ENCODE measurements around the gene PKHD1. TPM values are rescaled to one million over a fixed set of nuclear protein-coding genes. Genes with fewer than 3 reads are reported as not detected.

The PKHD1 gene
- total RNA-seq, 2 experiments from 2014 or later, result not detected

DNA sequence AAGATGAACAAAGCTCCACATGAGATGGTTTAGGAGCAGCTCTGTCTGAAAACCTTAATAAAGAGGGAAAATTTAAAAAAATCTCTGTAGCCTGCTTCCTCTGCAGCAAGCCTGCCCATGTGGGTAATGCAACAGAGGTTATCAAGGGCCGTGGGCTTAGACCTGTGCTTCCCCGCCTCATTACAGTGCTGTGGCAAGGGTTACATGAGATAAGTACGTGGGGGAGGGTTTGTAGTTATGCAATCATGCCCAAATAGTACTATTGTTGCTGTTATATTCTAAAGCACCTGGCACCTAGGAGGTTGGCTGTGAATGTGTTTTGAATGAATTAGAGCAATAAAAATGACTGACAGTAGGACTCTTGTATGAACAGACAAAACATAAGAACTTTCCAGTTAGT lies 68.3 kb downstream of the PKHD1 start:
- Mint-ChIP-seq H3K4me3 (no peak overlapping the region), H3K36me3 (no peaks in the 10 kb centered on the region), H3K4me1 (no peaks in the 10 kb centered on the region), H3K27me3 (peaks cover 10% of the 10 kb centered on the region), H3K27ac (no peak overlapping the region), H3K9me3 (no peaks in the 10 kb centered on the region)
- ATAC-seq (ENCODE audit: low read depth) (no peak), DNase-seq (no peak)
- POLR2A ChIA-PET, result no interaction called here

DNA sequence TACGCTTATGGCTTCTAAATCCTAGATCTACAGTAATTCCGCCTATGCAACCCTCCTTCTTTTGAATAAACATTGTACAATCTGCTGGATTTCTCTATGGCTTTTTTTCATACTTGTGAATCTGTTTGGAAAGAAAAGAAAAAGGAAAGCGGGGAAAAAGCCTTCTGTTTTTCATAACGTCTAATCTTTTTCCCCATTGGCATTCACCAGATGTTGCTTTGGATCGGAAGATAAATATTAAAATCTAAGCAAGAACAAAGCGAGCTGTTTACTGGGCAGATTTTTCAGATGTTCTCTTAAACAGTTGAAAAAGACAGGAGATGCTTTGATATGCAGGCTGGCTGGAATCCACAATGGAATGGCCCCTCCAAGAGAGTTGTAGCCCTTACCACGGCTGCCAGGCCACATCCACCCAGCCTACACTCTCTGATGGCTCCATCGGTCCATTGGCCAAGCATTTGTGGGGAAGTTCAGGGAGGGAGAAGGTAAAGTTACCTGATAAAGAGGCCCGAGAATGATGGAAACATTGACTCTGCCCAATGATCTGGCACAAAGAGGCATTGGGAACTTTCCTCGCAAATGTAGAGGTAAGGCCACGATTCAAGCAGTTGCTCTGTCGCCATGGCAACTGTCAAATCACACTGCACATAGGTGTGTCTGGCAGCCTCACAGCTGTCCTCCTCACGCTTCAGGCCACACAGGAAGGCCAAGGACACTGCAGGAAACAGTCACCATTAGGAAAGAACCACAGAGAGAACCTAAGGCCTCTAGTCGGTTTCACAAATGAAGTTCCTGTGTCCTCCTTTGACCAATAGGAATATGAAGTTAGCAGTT lies 70.3 kb downstream of the PKHD1 start:
- POLR2A ChIA-PET, result no interaction called here
- no peaks in the 10 kb centered on the region for H3K4me1 Mint-ChIP-seq
- H3K27ac Mint-ChIP-seq, result no peak overlapping the region
- peaks cover 9% of the 10 kb centered on the region for H3K27me3 Mint-ChIP-seq
- no peaks in the 10 kb centered on the region for H3K36me3 Mint-ChIP-seq
- DNase-seq (no peak), ATAC-seq (ENCODE audit: low read depth) (no peak)
- H3K9me3 Mint-ChIP-seq, result no peaks in the 10 kb centered on the region
- no peak overlapping the region for H3K4me3 Mint-ChIP-seq

DNA sequence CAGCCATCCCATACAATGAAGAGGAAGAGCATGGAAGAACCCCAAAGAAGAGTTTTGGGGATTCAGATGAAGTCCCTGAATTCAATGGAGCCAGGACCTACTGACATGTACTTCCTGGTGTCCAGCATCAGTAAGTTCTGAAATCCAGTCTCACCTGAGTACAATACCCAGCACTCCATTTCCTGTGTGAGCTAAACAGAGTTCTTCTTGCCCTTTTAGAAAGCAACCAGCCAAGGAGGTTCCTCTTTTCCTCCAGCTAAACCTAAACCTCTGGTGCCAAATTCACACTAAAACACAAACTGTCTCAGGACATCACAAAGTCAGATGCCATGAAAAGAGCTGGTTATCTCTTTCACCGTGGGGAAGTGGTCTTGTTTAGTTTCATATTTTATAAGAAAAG lies 71.5 kb downstream of the PKHD1 start:
- peaks cover 9% of the 10 kb centered on the region for H3K27me3 Mint-ChIP-seq
- no peak overlapping the region for H3K4me3 Mint-ChIP-seq
- POLR2A ChIA-PET, result no interaction called here
- DNase-seq (no peak), ATAC-seq (ENCODE audit: low read depth) (no peak)
- H3K27ac Mint-ChIP-seq, result no peak overlapping the region
- no peaks in the 10 kb centered on the region for H3K4me1 Mint-ChIP-seq
- no peaks in the 10 kb centered on the region for H3K36me3 Mint-ChIP-seq
- H3K9me3 Mint-ChIP-seq, result no peaks in the 10 kb centered on the region

DNA sequence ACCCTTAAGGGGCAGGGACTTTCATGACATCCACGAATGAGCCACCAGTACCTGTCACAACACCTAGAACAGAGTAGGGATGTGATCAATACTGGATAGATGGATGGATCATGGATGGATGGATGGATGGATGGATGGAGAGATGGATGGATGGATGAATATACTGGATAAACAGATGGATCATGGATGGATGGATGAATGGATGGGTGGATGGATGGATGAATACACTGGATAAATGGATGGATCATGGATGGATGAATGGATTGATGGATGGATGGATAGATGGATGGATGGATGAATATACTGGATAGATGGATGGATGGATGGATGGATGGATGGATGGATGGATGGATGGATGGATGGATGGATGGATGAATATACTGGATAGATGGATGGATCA lies 73.0 kb downstream of the PKHD1 start:
- POLR2A ChIA-PET, result no interaction called here
- ATAC-seq (ENCODE audit: low read depth) (no peak), DNase-seq (no peak)
- no peak overlapping the region for H3K27ac Mint-ChIP-seq
- no peaks in the 10 kb centered on the region for H3K4me1 Mint-ChIP-seq
- no peaks in the 10 kb centered on the region for H3K9me3 Mint-ChIP-seq
- peaks cover 5% of the 10 kb centered on the region for H3K27me3 Mint-ChIP-seq
- H3K36me3 Mint-ChIP-seq, result no peaks in the 10 kb centered on the region
- no peak overlapping the region for H3K4me3 Mint-ChIP-seq

DNA sequence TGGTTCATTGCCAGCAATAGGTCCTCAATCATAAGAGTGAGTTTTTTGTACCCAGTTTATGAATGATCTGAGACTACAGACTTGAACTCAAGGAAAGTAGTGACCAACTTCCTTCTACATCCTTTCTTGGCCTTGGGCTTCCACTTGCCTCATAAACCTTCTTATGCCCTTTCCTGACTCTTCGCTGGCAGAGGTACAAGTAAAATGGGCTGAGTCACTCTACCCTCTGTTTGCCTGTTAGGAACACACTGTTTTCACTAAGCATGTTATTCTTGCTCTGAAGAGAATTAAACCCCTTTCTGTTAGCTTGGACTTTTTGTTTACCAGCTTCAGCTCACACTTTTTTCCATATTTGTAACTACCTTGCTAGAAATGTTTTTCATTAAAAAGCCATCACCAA lies 74.4 kb downstream of the PKHD1 start:
- H3K4me1 Mint-ChIP-seq, result no peaks in the 10 kb centered on the region
- no peaks in the 10 kb centered on the region for H3K36me3 Mint-ChIP-seq
- H3K4me3 Mint-ChIP-seq, result no peak overlapping the region
- peaks cover 8% of the 10 kb centered on the region for H3K27me3 Mint-ChIP-seq
- ATAC-seq (ENCODE audit: low read depth) (no peak), DNase-seq (no peak)
- no peak overlapping the region for H3K27ac Mint-ChIP-seq
- POLR2A ChIA-PET, result no interaction called here
- no peaks in the 10 kb centered on the region for H3K9me3 Mint-ChIP-seq

DNA sequence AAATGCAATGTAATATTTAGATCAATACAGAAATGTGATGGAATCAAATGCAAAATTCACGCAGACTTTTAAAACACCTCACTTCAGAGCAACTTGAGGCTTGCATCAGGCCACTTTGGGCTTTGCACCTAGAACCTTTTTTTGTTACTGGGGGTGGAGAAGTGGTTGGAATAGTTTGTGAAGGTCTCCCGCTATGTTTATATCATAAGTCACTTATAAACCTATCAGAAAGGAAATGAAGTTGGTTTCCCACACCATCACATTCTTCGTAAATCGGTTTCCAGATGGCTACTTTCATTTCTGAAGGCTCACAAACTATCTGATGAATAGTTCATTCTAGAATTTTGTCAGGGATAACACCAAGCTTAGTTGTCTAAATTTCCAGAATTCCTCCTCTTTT lies 74.8 kb downstream of the PKHD1 start:
- no peaks in the 10 kb centered on the region for H3K36me3 Mint-ChIP-seq
- H3K27me3 Mint-ChIP-seq, result peaks cover 8% of the 10 kb centered on the region
- DNase-seq (no peak), ATAC-seq (ENCODE audit: low read depth) (no peak)
- POLR2A ChIA-PET, result no interaction called here
- no peaks in the 10 kb centered on the region for H3K4me1 Mint-ChIP-seq
- H3K4me3 Mint-ChIP-seq, result no peak overlapping the region
- H3K9me3 Mint-ChIP-seq, result no peaks in the 10 kb centered on the region
- H3K27ac Mint-ChIP-seq, result no peak overlapping the region

DNA sequence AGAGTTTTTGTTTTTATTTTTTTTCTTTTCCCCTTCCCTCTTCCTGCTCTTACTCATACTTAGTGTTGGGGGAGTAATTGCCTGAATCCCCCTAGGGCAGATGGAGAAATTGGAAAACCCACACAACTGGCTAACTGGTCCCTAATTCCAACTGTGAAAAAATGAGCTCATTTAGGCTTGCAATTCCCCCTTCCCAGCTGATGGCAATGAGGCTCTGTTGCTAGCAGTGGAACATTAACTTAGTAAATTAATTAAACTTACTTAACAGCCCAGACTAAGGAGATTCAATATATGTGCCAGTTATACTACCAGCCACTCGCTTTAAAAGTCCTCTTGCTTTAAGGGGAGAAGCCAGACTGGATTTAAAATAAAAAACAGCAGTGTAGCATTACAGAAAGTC lies 76.6 kb downstream of the PKHD1 start:
- H3K27ac Mint-ChIP-seq, result no peak overlapping the region
- no peak for DNase-seq
- H3K27me3 Mint-ChIP-seq, result peaks cover 8% of the 10 kb centered on the region
- ATAC-seq (ENCODE audit: low read depth), result no peak
- no peaks in the 10 kb centered on the region for H3K4me1 Mint-ChIP-seq
- no peaks in the 10 kb centered on the region for H3K9me3 Mint-ChIP-seq
- H3K36me3 Mint-ChIP-seq, result no peaks in the 10 kb centered on the region
- POLR2A ChIA-PET, result no interaction called here
- no peak overlapping the region for H3K4me3 Mint-ChIP-seq

DNA sequence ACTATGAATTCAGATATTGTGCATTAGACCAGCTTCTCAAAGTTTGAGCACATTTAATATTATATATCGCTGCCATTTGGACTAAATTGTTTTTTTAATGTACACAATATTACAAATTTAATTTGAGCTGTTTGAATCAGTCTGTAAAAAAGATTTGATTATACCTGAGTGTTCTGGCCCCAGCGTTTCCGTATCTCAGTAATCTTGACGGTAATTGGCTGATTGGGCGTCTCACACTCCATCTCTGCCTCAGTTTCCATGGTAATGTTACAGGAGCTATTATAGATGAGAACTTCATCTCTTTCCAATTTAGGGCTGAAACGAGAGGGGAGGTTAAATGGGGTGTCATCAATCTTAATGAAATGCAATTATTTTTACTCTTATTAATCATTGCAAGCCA lies 77.3 kb downstream of the PKHD1 start:
- no peak overlapping the region for H3K4me3 Mint-ChIP-seq
- H3K27ac Mint-ChIP-seq, result no peak overlapping the region
- H3K36me3 Mint-ChIP-seq, result no peaks in the 10 kb centered on the region
- peaks cover 11% of the 10 kb centered on the region for H3K27me3 Mint-ChIP-seq
- no peaks in the 10 kb centered on the region for H3K9me3 Mint-ChIP-seq
- no peak for DNase-seq
- no peak for ATAC-seq (ENCODE audit: low read depth)
- POLR2A ChIA-PET, result no interaction called here
- no peaks in the 10 kb centered on the region for H3K4me1 Mint-ChIP-seq

DNA sequence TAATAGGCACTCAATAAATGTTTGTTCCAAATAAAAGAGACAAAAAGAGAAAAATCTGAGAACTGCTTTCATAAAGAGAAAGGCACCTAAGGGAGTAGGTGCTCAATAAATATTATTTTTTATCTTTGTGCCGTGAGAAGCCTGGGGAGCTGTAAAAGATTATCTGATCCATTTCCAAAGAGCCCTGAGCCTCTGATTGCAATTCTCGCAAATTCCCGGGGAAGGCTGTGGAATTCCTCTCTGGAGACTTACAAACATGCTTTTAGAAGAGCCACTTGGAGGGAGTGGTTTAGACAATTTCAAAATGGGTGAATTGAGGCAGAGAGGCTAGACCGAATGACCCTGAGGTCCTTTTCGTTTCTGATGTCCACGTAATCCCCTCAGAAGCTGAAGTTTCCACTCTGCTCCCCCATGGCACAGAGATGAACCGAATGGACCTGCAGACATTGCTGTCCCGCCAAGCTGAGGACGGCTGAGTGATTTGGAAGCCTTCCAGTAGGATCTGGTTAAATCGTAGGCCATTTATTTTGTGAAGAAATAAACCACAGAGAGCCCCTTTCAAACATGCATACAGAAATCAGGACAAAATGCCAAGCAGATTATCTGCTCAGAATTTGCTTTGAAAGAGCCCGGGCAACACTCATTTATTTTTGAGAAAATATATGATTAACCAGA lies 77.8 kb downstream of the PKHD1 start:
- Mint-ChIP-seq H3K4me1 (no peaks in the 10 kb centered on the region), H3K9me3 (no peaks in the 10 kb centered on the region), H3K27me3 (peaks cover 11% of the 10 kb centered on the region), H3K36me3 (no peaks in the 10 kb centered on the region), H3K27ac (no peak overlapping the region), H3K4me3 (no peak overlapping the region)
- DNase-seq (no peak), ATAC-seq (ENCODE audit: low read depth) (no peak)
- POLR2A ChIA-PET, result no interaction called here

DNA sequence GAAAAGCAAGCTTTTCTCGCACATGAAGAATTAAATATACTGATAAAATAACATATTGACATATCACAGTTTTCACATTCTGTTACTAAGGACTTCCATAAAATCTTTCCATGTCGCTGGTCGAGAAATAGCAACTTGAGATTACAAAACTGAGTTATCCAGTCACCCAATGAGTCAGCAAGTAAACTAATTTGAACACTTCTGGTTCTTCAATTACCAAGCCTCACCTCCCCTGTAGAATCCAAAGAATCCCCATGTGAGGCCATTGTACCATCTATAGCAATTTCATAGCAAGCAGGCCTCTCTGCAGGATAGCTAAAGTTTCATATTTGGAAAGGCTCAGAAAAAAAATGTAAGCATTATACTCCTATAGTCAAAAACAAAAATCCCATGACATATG lies 87.3 kb downstream of the PKHD1 start:
- POLR2A ChIA-PET, result no interaction called here
- DNase-seq (no peak), ATAC-seq (ENCODE audit: low read depth) (no peak)
- H3K27ac Mint-ChIP-seq, result no peak overlapping the region
- no peaks in the 10 kb centered on the region for H3K36me3 Mint-ChIP-seq
- H3K4me1 Mint-ChIP-seq, result no peaks in the 10 kb centered on the region
- H3K9me3 Mint-ChIP-seq, result no peaks in the 10 kb centered on the region
- no peak overlapping the region for H3K4me3 Mint-ChIP-seq
- H3K27me3 Mint-ChIP-seq, result peaks cover 12% of the 10 kb centered on the region

DNA sequence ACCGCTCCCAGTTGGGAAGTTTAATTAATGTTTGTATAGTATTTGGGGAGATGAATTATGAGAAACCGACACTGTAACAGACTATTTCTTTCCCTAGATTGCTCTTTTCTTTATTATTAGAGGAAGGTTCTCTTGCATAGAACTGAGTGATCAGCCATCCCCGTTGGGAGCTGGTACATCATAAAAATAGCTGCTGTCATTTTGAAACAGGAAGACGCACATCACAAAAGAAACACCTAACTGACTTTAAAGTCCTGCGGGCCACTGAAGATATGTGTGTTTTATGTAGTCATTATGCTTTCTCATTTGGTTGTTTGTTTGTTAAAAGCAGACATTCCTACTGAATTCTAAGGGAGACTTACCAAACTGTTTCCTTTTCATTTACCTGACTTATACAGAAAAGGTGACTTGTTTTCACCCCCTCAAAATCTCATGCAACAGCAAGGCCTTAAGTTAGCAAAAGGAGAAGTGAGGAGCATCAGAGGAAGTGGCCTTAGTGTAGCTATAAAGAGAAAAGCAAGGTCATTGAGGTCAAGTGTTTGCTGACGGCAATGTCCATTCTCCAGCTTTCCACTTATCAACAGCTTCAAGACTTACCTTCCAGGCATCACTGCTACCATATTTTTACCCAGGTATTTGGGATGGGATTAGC lies 91.0 kb downstream of the PKHD1 start:
- ATAC-seq (ENCODE audit: low read depth) (no peak), DNase-seq (no peak)
- Mint-ChIP-seq H3K9me3 (no peaks in the 10 kb centered on the region), H3K36me3 (no peaks in the 10 kb centered on the region), H3K4me1 (no peaks in the 10 kb centered on the region), H3K4me3 (no peak overlapping the region), H3K27me3 (peaks cover 10% of the 10 kb centered on the region), H3K27ac (no peak overlapping the region)
- POLR2A ChIA-PET, result no interaction called here

DNA sequence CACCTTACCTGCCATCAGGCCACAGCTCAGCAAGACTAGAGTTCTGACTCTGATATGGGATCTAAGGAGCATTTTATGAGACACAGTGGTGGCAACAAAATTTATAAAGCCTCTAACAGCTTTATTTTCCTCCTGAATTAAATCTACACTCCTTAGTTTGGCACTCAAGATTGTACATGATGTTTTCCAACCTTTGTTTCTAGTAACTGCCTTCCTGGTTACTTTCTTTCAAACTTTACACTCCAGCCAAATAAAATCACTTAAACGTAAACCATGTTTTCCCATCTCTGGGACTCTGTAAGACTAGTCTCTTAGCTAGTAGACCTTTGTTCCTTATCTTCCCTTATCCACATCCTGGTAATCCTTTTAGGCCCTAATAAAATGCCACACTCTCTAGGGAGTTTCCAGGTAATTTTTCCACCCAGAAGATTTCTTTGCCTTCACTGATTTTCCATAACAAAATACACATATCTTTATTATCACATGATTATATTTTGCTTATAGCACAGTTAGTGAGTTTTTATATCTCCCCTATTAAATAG lies 92.1 kb downstream of the PKHD1 start:
- Mint-ChIP-seq H3K36me3 (no peaks in the 10 kb centered on the region), H3K9me3 (no peaks in the 10 kb centered on the region), H3K27ac (no peak overlapping the region), H3K4me1 (no peaks in the 10 kb centered on the region), H3K27me3 (peaks cover 10% of the 10 kb centered on the region), H3K4me3 (no peak overlapping the region)
- DNase-seq (no peak), ATAC-seq (ENCODE audit: low read depth) (no peak)
- POLR2A ChIA-PET, result no interaction called here

DNA sequence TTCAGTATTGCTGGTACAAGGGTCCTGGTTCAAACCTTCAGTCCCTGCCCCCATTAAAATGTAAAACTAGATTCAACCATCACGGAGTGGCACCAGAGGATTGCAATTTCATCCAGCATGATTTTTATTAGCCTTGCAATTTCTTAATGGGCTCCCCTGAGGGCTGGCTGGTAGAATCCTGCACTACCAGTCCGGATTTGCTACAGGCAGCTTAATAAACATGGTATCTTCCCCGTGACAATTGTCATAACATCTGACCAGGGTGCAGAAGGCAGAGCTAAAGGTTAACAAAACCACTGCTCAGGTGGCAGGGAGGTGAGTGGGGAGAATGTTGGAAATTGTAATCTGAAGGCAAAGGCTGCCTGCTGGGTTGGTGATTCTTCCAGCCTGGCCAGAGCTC lies 94.5 kb downstream of the PKHD1 start:
- DNase-seq, result no peak
- POLR2A ChIA-PET, result no interaction called here
- no peak overlapping the region for H3K4me3 Mint-ChIP-seq
- H3K36me3 Mint-ChIP-seq, result no peaks in the 10 kb centered on the region
- no peaks in the 10 kb centered on the region for H3K9me3 Mint-ChIP-seq
- H3K4me1 Mint-ChIP-seq, result no peaks in the 10 kb centered on the region
- no peaks in the 10 kb centered on the region for H3K27me3 Mint-ChIP-seq
- no peak for ATAC-seq (ENCODE audit: low read depth)
- no peak overlapping the region for H3K27ac Mint-ChIP-seq

DNA sequence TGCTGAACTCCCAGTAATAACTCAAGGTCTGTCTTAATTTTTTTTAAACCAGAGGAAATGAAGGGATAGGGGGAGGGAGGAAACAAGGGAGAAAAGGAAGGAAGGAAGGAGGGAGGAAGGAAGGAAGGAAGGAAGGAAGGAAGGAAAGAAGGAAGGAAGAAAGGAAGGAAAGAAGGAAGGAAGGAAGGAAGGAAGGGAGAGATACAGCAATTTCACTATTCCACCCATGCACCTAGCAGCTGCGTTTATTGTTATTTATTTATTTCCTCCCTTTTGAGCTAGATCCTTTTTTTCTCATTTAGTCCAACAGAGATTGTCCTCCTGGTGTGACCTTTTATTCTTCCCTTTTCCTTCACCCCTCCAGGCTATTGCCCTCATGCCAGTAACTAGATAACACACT lies 97.6 kb downstream of the PKHD1 start:
- ATAC-seq (ENCODE audit: low read depth), result no peak
- H3K9me3 Mint-ChIP-seq, result no peaks in the 10 kb centered on the region
- POLR2A ChIA-PET, result no interaction called here
- peaks cover 2% of the 10 kb centered on the region for H3K27me3 Mint-ChIP-seq
- DNase-seq, result no peak
- H3K4me1 Mint-ChIP-seq, result no peaks in the 10 kb centered on the region
- H3K27ac Mint-ChIP-seq, result no peak overlapping the region
- H3K36me3 Mint-ChIP-seq, result no peaks in the 10 kb centered on the region
- no peak overlapping the region for H3K4me3 Mint-ChIP-seq
